Neural progenitor cell (in vitro differentiated cells): Measurements from ENCODE around the gene HSD11B1L. TPM values are rescaled to one million over a fixed set of nuclear protein-coding genes. Genes with fewer than 3 reads are reported as not detected.
A peak's percentile ranks its signal among the peaks of the same experiment; 100 is the strongest.

Experiments used
- DNase-seq: peaks from one replicate; pipeline ENCODE4 v3.0.0-alpha.2; 2016; ENCODE audit warnings: low spot score
- H2AFZ ChIP-seq: fragments of 200-600 bp; sonication (generic); replicated peaks from 2 replicates; pipeline ENCODE4 v1.6.1; 2016; ENCODE audit warnings: antibody characterized with exemption
- H3F3A ChIP-seq: fragments of 200-600 bp; sonication (generic); 2 replicates; pipeline ENCODE4 v1.6.1; 2016; ENCODE audit warnings: antibody characterized with exemption, low read depth
- H3K27ac ChIP-seq: fragments of 200-600 bp; sonication (generic); 2 replicates; pipeline ENCODE4 v1.5.1; 2016; ENCODE audit warnings: mild to moderate bottlenecking
- H3K27me3 ChIP-seq: fragments of 200-600 bp; sonication (generic); 2 replicates; pipeline ENCODE4 v1.6.1; 2016; ENCODE audit warnings: mild to moderate bottlenecking, moderate library complexity
- H3K36me3 ChIP-seq: fragments of 200-600 bp; sonication (generic); 2 replicates; pipeline ENCODE4 v1.5.1; 2016
- H3K4me1 ChIP-seq: fragments of 200-600 bp; sonication (generic); 2 replicates; pipeline ENCODE4 v1.6.1; 2016; ENCODE audit warnings: mixed run types
- H3K4me2 ChIP-seq: fragments of 200-600 bp; sonication (generic); 2 replicates; pipeline ENCODE4 v1.6.1; 2016
- H3K4me3 ChIP-seq: fragments of 200-600 bp; sonication (generic); 2 replicates; pipeline ENCODE4 v1.5.1; 2016
- H3K79me2 ChIP-seq: fragments of 200-600 bp; sonication (generic); 2 replicates; pipeline ENCODE4 v1.6.1; 2016; ENCODE audit warnings: low read depth
- H3K9ac ChIP-seq: fragments of 200-600 bp; sonication (generic); 2 replicates; pipeline ENCODE4 v1.6.1; 2016
- H3K9me3 ChIP-seq: fragments of 200-600 bp; sonication (generic); 2 replicates; pipeline ENCODE4 v1.5.1; 2016; ENCODE audit warnings: low read depth
- H4K20me1 ChIP-seq: fragments of 200-600 bp; sonication (generic); 2 replicates; pipeline ENCODE4 v1.6.1; 2016; ENCODE audit warnings: low read depth
- H3K27ac Mint-ChIP-seq: 3 replicates; pipeline ENCODE4 v1.8.0; 2021; ENCODE audit warnings: mixed read lengths
- H3K27me3 Mint-ChIP-seq: 2 replicates; pipeline ENCODE4 v1.8.0; 2022; ENCODE audit warnings: low read depth, mild to moderate bottlenecking, inconsistent platforms, moderate library complexity, mixed read lengths; ENCODE audit not compliant: insufficient read depth
- H3K36me3 Mint-ChIP-seq: 3 replicates; pipeline ENCODE4 v1.8.0; 2021; ENCODE audit warnings: mixed read lengths
- H3K4me1 Mint-ChIP-seq: 3 replicates; pipeline ENCODE4 v1.8.0; 2021; ENCODE audit warnings: mixed read lengths
- H3K4me3 Mint-ChIP-seq: 3 replicates; pipeline ENCODE4 v1.8.0; 2021; ENCODE audit warnings: mild to moderate bottlenecking, moderate library complexity, mixed read lengths
- H3K9me3 Mint-ChIP-seq: 3 replicates; pipeline ENCODE4 v1.8.0; 2020; ENCODE audit warnings: mixed read lengths
- CTCF ChIP-seq: fragments of 200-600 bp; sonication (generic); IDR thresholded peaks from 2 replicates; pipeline ENCODE4 v1.5.1; 2017; ENCODE audit warnings: antibody characterized with exemption, mild to moderate bottlenecking
- EZH2 ChIP-seq: fragments of 200-600 bp; sonication (generic); IDR thresholded peaks from 2 replicates; pipeline ENCODE4 v1.6.1; 2017; ENCODE audit warnings: antibody characterized with exemption, mild to moderate bottlenecking, moderate library complexity
- EZH2phosphoT487 ChIP-seq: fragments of 200-600 bp; sonication (generic); IDR thresholded peaks from 2 replicates; pipeline ENCODE4 v1.6.1; 2017; ENCODE audit warnings: antibody characterized with exemption
- total RNA-seq: library from RNA; depleted of rRNA; stranded (reverse); fragments of >200 nt; gene quantifications from 2 replicates; pipeline ENCODE4 v1.2.3, GENCODE V29; 2015; ENCODE audit warnings: low replicate concordance

The HSD11B1L gene
- total RNA-seq, 1 donor from 2014 or later: 7.7 TPM

GRCh38 chr19:5680084-5680436 lies 767 bp upstream of the HSD11B1L start:
- Histone ChIP-seq H3K79me2 (no peaks in the 10 kb centered on the region), H3K27ac (no peak overlapping the region)

GRCh38 chr19:5681391-5682106 lies 722 bp downstream of the HSD11B1L start:
- Histone ChIP-seq H3K4me1 (peaks cover 3% of the 10 kb centered on the region), H3K27me3 (no peaks in the 10 kb centered on the region), H3K4me3 (peak overlapping the region; percentile 69), H3K79me2 (no peaks in the 10 kb centered on the region), H2AFZ (no peak overlapping the region), H3K36me3 (no peaks in the 10 kb centered on the region), H3K4me2 (peak overlapping the region; percentile 85), H3F3A (peaks cover 13% of the 10 kb centered on the region), H3K27ac (no peak overlapping the region), H4K20me1 (peaks cover 5% of the 10 kb centered on the region), H3K9ac (no peak overlapping the region), H3K9me3 (no peaks in the 10 kb centered on the region)
- peak overlapping the region; percentile 19 for H3K27ac Mint-ChIP-seq
- no peaks in the 10 kb centered on the region for H3K9me3 Mint-ChIP-seq
- no peaks in the 10 kb centered on the region for H3K36me3 Mint-ChIP-seq
- peak overlapping the region; percentile 86 for H3K4me3 Mint-ChIP-seq
- peaks cover 36% of the 10 kb centered on the region for H3K4me1 Mint-ChIP-seq
- peaks cover 5% of the 10 kb centered on the region for H3K27me3 Mint-ChIP-seq
- no peak for DNase-seq
- TF ChIP-seq EZH2phosphoT487 (no peak), EZH2 (no peak), CTCF (no peak)

More at GRCh38 chr19:5680084-5680436, 767 bp upstream of the HSD11B1L start:
- Histone ChIP-seq H3K36me3 (no peaks in the 10 kb centered on the region), H2AFZ (peak overlapping the region; percentile 23), H3K9me3 (no peaks in the 10 kb centered on the region), H3F3A (peaks cover 4% of the 10 kb centered on the region), H3K4me1 (peaks cover 3% of the 10 kb centered on the region), H4K20me1 (no peaks in the 10 kb centered on the region), H3K27me3 (no peaks in the 10 kb centered on the region), H3K4me2 (peak overlapping the region; percentile 85), H3K9ac (peak overlapping the region; percentile 46), H3K4me3 (peak overlapping the region; percentile 69)
- Mint-ChIP-seq H3K4me3 (peak overlapping the region; percentile 98), H3K27ac (no peak overlapping the region), H3K4me1 (peaks cover 29% of the 10 kb centered on the region), H3K36me3 (no peaks in the 10 kb centered on the region), H3K9me3 (no peaks in the 10 kb centered on the region), H3K27me3 (peaks cover 5% of the 10 kb centered on the region)
- TF ChIP-seq EZH2phosphoT487 (no peak), EZH2 (no peak), CTCF (no peak)
- DNase-seq: peak; percentile 48

- TF ChIP-seq EZH2 (no peak), CTCF (no peak)
- peaks cover 13% of the 10 kb centered on the region for H3F3A ChIP-seq
- Mint-ChIP-seq H3K4me3 (peak overlapping the region; percentile 86), H3K27me3 (peaks cover 5% of the 10 kb centered on the region), H3K9me3 (no peaks in the 10 kb centered on the region), H3K4me1 (peaks cover 37% of the 10 kb centered on the region), H3K27ac (peak overlapping the region; percentile 2), H3K36me3 (no peaks in the 10 kb centered on the region)
- H3K9ac ChIP-seq: no peak overlapping the region
- H3K27me3 ChIP-seq: no peaks in the 10 kb centered on the region
- H3K9me3 ChIP-seq: no peaks in the 10 kb centered on the region
- H2AFZ ChIP-seq: no peak overlapping the region
- H4K20me1 ChIP-seq: peaks cover 5% of the 10 kb centered on the region
- H3K36me3 ChIP-seq: no peaks in the 10 kb centered on the region
- DNase-seq: no peak
- no peak overlapping the region for H3K27ac ChIP-seq
- no peak overlapping the region for H3K4me3 ChIP-seq
- H3K79me2 ChIP-seq: no peaks in the 10 kb centered on the region
- H3K4me1 ChIP-seq: peaks cover 3% of the 10 kb centered on the region
- H3K4me2 ChIP-seq: peak overlapping the region; percentile 85
Measured at GRCh38 chr19:5682107-5682482, 1.3 kb downstream of the HSD11B1L start.
